Measurements from ENCODE around the gene SLC44A1.

SLC44A1 gene

GRCh38 chr9:105403552-105404248 lies 159.2 kb downstream of the SLC44A1 start:
- DNase-seq, result no peak

- DNase-seq, result peak; percentile 35 to 60
Measured at GRCh38 chr9:105405514-105406131, 161.2 kb downstream of the SLC44A1 start.

- DNase-seq, result no peak
Measured at GRCh38 chr9:105406369-105406768, 161.9 kb downstream of the SLC44A1 start.

- no peak for DNase-seq
Measured at GRCh38 chr9:105413525-105413924, 169.1 kb downstream of the SLC44A1 start.

- DNase-seq, result peak; percentile 44 to 57
Measured at GRCh38 chr9:105414947-105415661, 170.7 kb downstream of the SLC44A1 start.

GRCh38 chr9:105415662-105415980 lies 171.2 kb downstream of the SLC44A1 start:
- no peak for DNase-seq

GRCh38 chr9:105416840-105417239 lies 172.4 kb downstream of the SLC44A1 start:
- no peak for DNase-seq

- DNase-seq, result no peak
Measured at GRCh38 chr9:105418588-105419500, 174.4 kb downstream of the SLC44A1 start.

- DNase-seq, result no peak
Measured at GRCh38 chr9:105419816-105420597, 175.6 kb downstream of the SLC44A1 start.

GRCh38 chr9:105421154-105421553 lies 176.7 kb downstream of the SLC44A1 start:
- no peak for DNase-seq

GRCh38 chr9:105421864-105422263 lies 177.4 kb downstream of the SLC44A1 start:
- no peak for DNase-seq

- DNase-seq, result no peak
Measured at GRCh38 chr9:105425816-105426433, 181.5 kb downstream of the SLC44A1 start.

GRCh38 chr9:105426657-105427056 lies 182.2 kb downstream of the SLC44A1 start:
- DNase-seq, result no peak

GRCh38 chr9:105431424-105432246 lies 187.2 kb downstream of the SLC44A1 start:
- DNase-seq, result no peak

- no peak for DNase-seq
Measured at GRCh38 chr9:105432247-105432842, 187.9 kb downstream of the SLC44A1 start.

GRCh38 chr9:105435453-105435852 lies 191.0 kb downstream of the SLC44A1 start:
- DNase-seq, result no peak

GRCh38 chr9:105436783-105437182 lies 192.3 kb downstream of the SLC44A1 start:
- no peak for DNase-seq

- no peak for DNase-seq
Measured at GRCh38 chr9:105437704-105438103, 193.3 kb downstream of the SLC44A1 start.

GRCh38 chr9:105438141-105438806 lies 193.8 kb downstream of the SLC44A1 start:
- no peak for DNase-seq

GRCh38 chr9:105439428-105439827 lies 195.0 kb downstream of the SLC44A1 start:
- DNase-seq, result no peak

All from activated CD4-positive, alpha-beta T cell treated with anti-CD3 and anti-CD28 coated beads, Interleukin-2, amount 50 U/mL, for 48 hours (primary cell).